Brain microvascular endothelial cell (primary cell): ENCODE measurements around the gene TMA16.

Source experiments
- DNase-seq: peaks from one replicate; pipeline ENCODE4 v3.0.0-alpha.2; 2020
- H3K27ac ChIP-seq: fragments of 250-450 bp; sonication (Bioruptor Pico); 2 replicates; pipeline ENCODE4 v1.5.1; 2020; ENCODE audit warnings: mild to moderate bottlenecking, moderate library complexity
- H3K27me3 ChIP-seq: fragments of 250-450 bp; sonication (Bioruptor Pico); replicated peaks from 2 replicates; pipeline ENCODE4 v1.5.1; 2020; ENCODE audit warnings: mild to moderate bottlenecking
- H3K36me3 ChIP-seq: fragments of 250-450 bp; sonication (Bioruptor Pico); replicated peaks from 2 replicates; pipeline ENCODE4 v1.5.1; 2020; ENCODE audit warnings: mild to moderate bottlenecking
- H3K4me3 ChIP-seq: 2 replicates; pipeline ENCODE4 v1.5.1; 2011; ENCODE audit warnings: low read depth, mild to moderate bottlenecking, control low read depth, low read length, moderate library complexity
- in situ Hi-C: cut with HindIII; loops from 2 replicates; pipeline ENCODE4 v1.10.0; 2017; ENCODE audit warnings: low sequenced_read_pairs, low pct_ligation_motif_present
- TF ChIP-seq, protein P1 (sequence below): IDR thresholded peaks from 2 replicates; pipeline ENCODE4 v1.5.1; 2011; ENCODE audit warnings: low read depth, mild to moderate bottlenecking, moderate library complexity, low read length, control low read depth, inconsistent platforms; ENCODE audit errors: missing control alignments

Gene TMA16

DNA sequence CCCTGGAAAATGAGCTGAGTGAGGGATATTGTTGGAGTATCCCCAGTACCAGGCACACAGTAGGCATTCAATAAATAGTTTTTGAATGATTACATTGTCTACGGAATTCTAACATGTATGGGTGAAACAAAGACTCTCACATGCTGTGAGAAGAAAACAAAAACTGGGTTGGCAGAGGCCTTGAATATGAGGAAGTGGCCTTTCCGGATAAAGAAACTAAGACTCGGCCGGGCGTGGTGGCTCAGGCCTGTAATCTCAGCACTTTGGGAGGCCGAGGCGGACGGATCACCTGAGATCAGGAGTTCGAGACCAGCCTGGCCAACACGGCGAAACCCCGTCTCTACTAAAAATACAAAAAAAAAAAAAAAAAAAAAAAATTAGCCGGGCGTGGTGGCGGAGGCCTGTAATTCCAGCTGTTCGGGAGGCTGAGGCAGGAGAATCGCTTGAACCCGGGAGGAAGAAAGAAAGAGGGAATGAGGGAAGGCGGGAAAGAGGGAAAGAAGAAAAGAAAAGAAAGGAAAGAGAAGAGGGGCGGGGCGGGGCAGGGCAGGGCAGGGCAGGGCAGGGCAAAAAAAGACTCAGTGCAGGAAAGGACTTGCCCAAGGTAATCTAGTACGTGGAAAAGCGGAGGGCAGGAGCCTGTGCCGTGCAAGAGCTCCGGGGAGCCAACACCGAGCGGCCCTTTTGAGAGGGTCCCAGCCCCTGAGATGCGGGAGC, 689 bp upstream of the TMA16 start:
- peak overlapping the region; percentile 93 for H3K4me3 ChIP-seq
- TF ChIP-seq, protein P1, sequence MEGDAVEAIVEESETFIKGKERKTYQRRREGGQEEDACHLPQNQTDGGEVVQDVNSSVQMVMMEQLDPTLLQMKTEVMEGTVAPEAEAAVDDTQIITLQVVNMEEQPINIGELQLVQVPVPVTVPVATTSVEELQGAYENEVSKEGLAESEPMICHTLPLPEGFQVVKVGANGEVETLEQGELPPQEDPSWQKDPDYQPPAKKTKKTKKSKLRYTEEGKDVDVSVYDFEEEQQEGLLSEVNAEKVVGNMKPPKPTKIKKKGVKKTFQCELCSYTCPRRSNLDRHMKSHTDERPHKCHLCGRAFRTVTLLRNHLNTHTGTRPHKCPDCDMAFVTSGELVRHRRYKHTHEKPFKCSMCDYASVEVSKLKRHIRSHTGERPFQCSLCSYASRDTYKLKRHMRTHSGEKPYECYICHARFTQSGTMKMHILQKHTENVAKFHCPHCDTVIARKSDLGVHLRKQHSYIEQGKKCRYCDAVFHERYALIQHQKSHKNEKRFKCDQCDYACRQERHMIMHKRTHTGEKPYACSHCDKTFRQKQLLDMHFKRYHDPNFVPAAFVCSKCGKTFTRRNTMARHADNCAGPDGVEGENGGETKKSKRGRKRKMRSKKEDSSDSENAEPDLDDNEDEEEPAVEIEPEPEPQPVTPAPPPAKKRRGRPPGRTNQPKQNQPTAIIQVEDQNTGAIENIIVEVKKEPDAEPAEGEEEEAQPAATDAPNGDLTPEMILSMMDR, result no peak
- in situ Hi-C loops, result no loop called here
- peak overlapping the region; percentile 92 for H3K27ac ChIP-seq
- DNase-seq, result no peak
- no peaks in the 10 kb centered on the region for H3K27me3 ChIP-seq
- H3K36me3 ChIP-seq, result no peaks in the 10 kb centered on the region

GRCh38 chr4:163495900-163496299, 1.4 kb downstream of the TMA16 start:
- no peak for DNase-seq
- in situ Hi-C loops, result no loop called here
- no peaks in the 10 kb centered on the region for H3K36me3 ChIP-seq
- H3K27ac ChIP-seq, result no peak overlapping the region
- TF ChIP-seq, protein P1, result no peak
- no peaks in the 10 kb centered on the region for H3K27me3 ChIP-seq
- peak overlapping the region; percentile 93 for H3K4me3 ChIP-seq

DNA sequence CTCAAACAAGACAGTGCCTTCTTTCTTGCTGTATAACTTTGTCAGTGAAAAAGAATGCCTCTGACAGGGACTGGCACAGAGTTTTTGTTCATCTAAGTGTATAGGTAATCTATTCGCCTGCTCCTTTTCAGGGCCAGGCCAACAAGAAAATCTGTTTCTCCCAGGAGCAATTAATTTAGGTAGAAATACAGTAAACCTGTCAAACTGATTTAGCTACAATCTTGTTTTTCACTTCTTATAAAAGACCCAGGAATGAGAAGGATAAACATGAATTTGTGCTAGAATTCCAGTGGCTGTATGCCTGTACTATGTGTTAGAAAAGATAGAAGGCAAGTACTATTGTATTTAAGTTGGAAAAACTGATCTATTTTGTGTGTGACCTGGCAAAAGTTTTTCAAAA, 6.1 kb downstream of the TMA16 start:
- Histone ChIP-seq H3K36me3 (no peaks in the 10 kb centered on the region), H3K27ac (no peak overlapping the region), H3K4me3 (no peak overlapping the region), H3K27me3 (no peaks in the 10 kb centered on the region)
- TF ChIP-seq, protein P1, result no peak
- in situ Hi-C loops, result no loop called here
- DNase-seq, result no peak

- H3K4me3 ChIP-seq, result no peak overlapping the region
- in situ Hi-C loops, result no loop called here
- TF ChIP-seq, protein P1, result no peak
- no peaks in the 10 kb centered on the region for H3K27me3 ChIP-seq
- no peak overlapping the region for H3K27ac ChIP-seq
- DNase-seq, result no peak
- peaks cover 5% of the 10 kb centered on the region for H3K36me3 ChIP-seq
Observed at GRCh38 chr4:163505374-163505773, 10.9 kb downstream of the TMA16 start.

GRCh38 chr4:163515198-163515597, 20.7 kb downstream of the TMA16 start:
- no peaks in the 10 kb centered on the region for H3K27me3 ChIP-seq
- TF ChIP-seq, protein P1, result no peak
- peaks cover 8% of the 10 kb centered on the region for H3K36me3 ChIP-seq
- H3K4me3 ChIP-seq, result no peak overlapping the region
- no peak overlapping the region for H3K27ac ChIP-seq
- in situ Hi-C loops, result no loop called here
- DNase-seq, result no peak
